CD4-positive, alpha-beta T cell (primary cell): ENCODE measurements around the gene RBFOX1. TPM values are rescaled to one million over a fixed set of nuclear protein-coding genes. Genes with fewer than 3 reads are reported as not detected.

Experiments
- ATAC-seq: fragments of 200-7000 bp; cut with Tn5 transposase; one replicate; pipeline ENCODE4 v1.10.0; 2022; ENCODE audit warnings: mild to moderate bottlenecking; ENCODE audit not compliant: poor library complexity
- CTCF ChIA-PET: fragments of 350-600 bp; sonication (Branson Sonifier 250); formaldehyde crosslinking; loops from one replicate; lab custom pipeline; 2021; ENCODE audit warnings: antibody characterized with exemption, inconsistent platforms; lab: Charles Lee
- POLR2A ChIA-PET: fragments of 350-600 bp; sonication (Branson Sonifier 250); formaldehyde crosslinking; loops from one replicate; lab custom pipeline; 2021; ENCODE audit warnings: antibody characterized with exemption, inconsistent platforms; lab: Charles Lee
- DNase-seq, 14 experiments: peaks; one replicate each; pipeline ENCODE4 v3.0.0-alpha.2; 2013 to 2020; ENCODE audit warnings: mixed read lengths in 2 of 14
- H3K27ac ChIP-seq, 2 donors: one replicate each; pipeline versions ENCODE4 v1.5.1 to v1.7.0; 2013; ENCODE audit warnings: low read length in 2 of 2, low read depth in 1 of 2, mild to moderate bottlenecking in 1 of 2
- H3K27me3 ChIP-seq, 2 experiments: 1 replicate in 1 of 2; 2 replicates in 1 of 2; pipeline versions ENCODE4 v1.6.1 to v1.7.0; 2013; ENCODE audit warnings: low read length in 2 of 2, control low read depth in 1 of 2, mild to moderate bottlenecking in 1 of 2, moderate library complexity in 1 of 2; ENCODE audit not compliant: insufficient read depth in 2 of 2, control insufficient read depth in 1 of 2
- H3K36me3 ChIP-seq: one replicate; pipeline ENCODE4 v1.6.1; 2013; ENCODE audit warnings: low read length, control low read depth; ENCODE audit not compliant: insufficient read depth
- H3K4me1 ChIP-seq: one replicate; pipeline ENCODE4 v1.6.1; 2013; ENCODE audit warnings: low read length, control low read depth; ENCODE audit not compliant: insufficient read depth
- H3K4me3 ChIP-seq: one replicate; pipeline ENCODE4 v1.5.1; 2013; ENCODE audit warnings: mild to moderate bottlenecking, low read length, moderate library complexity
- H3K9me3 ChIP-seq, 2 experiments: 1 replicate in 1 of 2; 2 replicates in 1 of 2; pipeline versions ENCODE4 v1.6.1 to v1.7.0; 2013; ENCODE audit warnings: low read length in 2 of 2, mild to moderate bottlenecking in 2 of 2, control low read depth in 1 of 2, moderate library complexity in 1 of 2; ENCODE audit not compliant: control insufficient read depth in 1 of 2, insufficient read depth in 1 of 2
- H3K27ac Mint-ChIP-seq: one replicate; pipeline ENCODE4 v1.8.0; 2020; ENCODE audit warnings: mixed read lengths
- H3K27me3 Mint-ChIP-seq: one replicate; pipeline ENCODE4 v1.8.0; 2021; ENCODE audit warnings: mixed read lengths
- H3K36me3 Mint-ChIP-seq: one replicate; pipeline ENCODE4 v1.8.0; 2021; ENCODE audit warnings: low read depth, mixed read lengths
- H3K4me1 Mint-ChIP-seq: one replicate; pipeline ENCODE4 v1.8.0; 2021; ENCODE audit warnings: low read depth, mixed read lengths
- H3K4me3 Mint-ChIP-seq: one replicate; pipeline ENCODE4 v1.8.0; 2020; ENCODE audit warnings: mild to moderate bottlenecking, mixed read lengths
- H3K9me3 Mint-ChIP-seq: one replicate; pipeline ENCODE4 v1.8.0; 2020; ENCODE audit warnings: mixed read lengths
- intact Hi-C, 2 experiments: fragments of 100-400 bp; cut with DNase I in 1 of 2; cut with micrococcal nuclease in 1 of 2; formaldehyde crosslinking; loops; one replicate each; pipeline versions ENCODE4 v1.15.1 to v1.9.0; 2023 to 2025; cut with DNase I, micrococcal nuclease
- total RNA-seq, 174 experiments: library from RNA in 2 of 174; stranded (reverse) in 2 of 174; gene quantifications; one replicate each; pipeline ENCODE4 v1.2.3 and lab custom pipeline; 2021 to 2026
- TF ChIP-seq, protein P1 (sequence below): fragments of 200-600 bp; IDR thresholded peaks from one replicate; pipeline ENCODE4 v1.8.0; 2022; ENCODE audit warnings: antibody characterized with exemption, mild to moderate bottlenecking

The RBFOX1 gene
- total RNA-seq, 2 experiments from 2014 or later, result not detected

DNA sequence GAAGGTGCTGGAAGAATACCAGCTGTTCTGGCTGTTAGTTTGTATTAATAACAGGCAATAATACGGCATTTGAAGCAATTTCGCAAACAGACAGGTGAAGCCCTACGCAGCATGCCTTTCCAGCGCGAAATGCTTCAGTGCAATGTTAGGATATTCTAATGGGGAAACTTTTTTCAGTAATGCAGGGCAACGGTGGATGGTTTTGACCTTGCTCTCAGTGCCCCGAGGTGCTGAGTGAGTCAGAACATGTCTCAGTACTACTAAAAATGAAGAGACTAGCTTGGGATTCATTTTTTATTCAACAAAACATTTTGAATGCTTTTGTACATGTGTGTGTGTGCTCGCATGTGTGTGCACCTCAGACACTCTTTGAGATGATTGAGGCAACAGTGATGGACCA is 172.2 kb downstream of the RBFOX1 start:
- no peak overlapping the region for H3K27ac ChIP-seq
- Mint-ChIP-seq H3K27me3 (no peaks in the 10 kb centered on the region), H3K27ac (no peak overlapping the region), H3K36me3 (no peaks in the 10 kb centered on the region), H3K4me1 (no peaks in the 10 kb centered on the region), H3K4me3 (no peak overlapping the region), H3K9me3 (peaks cover 9% of the 10 kb centered on the region)
- POLR2A ChIA-PET, result no interaction called here
- CTCF ChIA-PET, result no interaction called here
- peaks cover 0 to 15% of the 10 kb centered on the region in 2 experiments for H3K9me3 ChIP-seq
- no peak overlapping the region for H3K4me3 ChIP-seq
- ATAC-seq, result no peak
- H3K27me3 ChIP-seq, result no peaks in the 10 kb centered on the region
- TF ChIP-seq, protein P1, sequence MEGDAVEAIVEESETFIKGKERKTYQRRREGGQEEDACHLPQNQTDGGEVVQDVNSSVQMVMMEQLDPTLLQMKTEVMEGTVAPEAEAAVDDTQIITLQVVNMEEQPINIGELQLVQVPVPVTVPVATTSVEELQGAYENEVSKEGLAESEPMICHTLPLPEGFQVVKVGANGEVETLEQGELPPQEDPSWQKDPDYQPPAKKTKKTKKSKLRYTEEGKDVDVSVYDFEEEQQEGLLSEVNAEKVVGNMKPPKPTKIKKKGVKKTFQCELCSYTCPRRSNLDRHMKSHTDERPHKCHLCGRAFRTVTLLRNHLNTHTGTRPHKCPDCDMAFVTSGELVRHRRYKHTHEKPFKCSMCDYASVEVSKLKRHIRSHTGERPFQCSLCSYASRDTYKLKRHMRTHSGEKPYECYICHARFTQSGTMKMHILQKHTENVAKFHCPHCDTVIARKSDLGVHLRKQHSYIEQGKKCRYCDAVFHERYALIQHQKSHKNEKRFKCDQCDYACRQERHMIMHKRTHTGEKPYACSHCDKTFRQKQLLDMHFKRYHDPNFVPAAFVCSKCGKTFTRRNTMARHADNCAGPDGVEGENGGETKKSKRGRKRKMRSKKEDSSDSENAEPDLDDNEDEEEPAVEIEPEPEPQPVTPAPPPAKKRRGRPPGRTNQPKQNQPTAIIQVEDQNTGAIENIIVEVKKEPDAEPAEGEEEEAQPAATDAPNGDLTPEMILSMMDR, result no peak
- H3K36me3 ChIP-seq, result no peaks in the 10 kb centered on the region
- intact Hi-C loops, result no loop called here
- no peak for DNase-seq
- H3K4me1 ChIP-seq, result no peaks in the 10 kb centered on the region

GRCh38 chr16:7505495-7505894 is 172.8 kb downstream of the RBFOX1 start:
- Mint-ChIP-seq H3K4me3 (no peak overlapping the region), H3K36me3 (no peaks in the 10 kb centered on the region), H3K4me1 (no peaks in the 10 kb centered on the region), H3K9me3 (peaks cover 9% of the 10 kb centered on the region), H3K27ac (no peak overlapping the region), H3K27me3 (no peaks in the 10 kb centered on the region)
- no peaks in the 10 kb centered on the region for H3K27me3 ChIP-seq
- peaks cover 0 to 22% of the 10 kb centered on the region in 2 experiments for H3K9me3 ChIP-seq
- no peaks in the 10 kb centered on the region for H3K4me1 ChIP-seq
- ATAC-seq (no peak), DNase-seq (no peak)
- no peak overlapping the region for H3K4me3 ChIP-seq
- TF ChIP-seq, protein P1, result no peak
- H3K36me3 ChIP-seq, result no peaks in the 10 kb centered on the region
- ChIA-PET CTCF (no interaction called here), POLR2A (no interaction called here)
- intact Hi-C loops, result no loop called here
- no peak overlapping the region for H3K27ac ChIP-seq

DNA sequence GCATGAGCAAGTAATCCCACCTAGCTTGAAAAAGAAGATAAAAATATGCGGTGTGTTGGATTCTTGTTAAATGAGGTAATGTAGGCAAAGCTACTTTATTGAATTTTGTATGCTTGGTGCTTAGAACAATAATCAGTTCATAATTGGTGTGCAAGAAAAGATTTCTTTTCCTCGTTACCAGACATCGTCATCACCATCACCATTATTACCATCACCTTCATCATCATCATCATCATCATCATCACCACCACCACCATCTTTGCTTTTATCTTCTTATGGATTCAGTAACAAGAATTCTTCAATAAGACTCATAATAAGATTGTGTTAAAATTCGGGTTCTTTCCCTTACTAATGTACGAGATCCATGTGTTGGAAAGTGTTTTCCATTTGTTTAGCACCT is 173.7 kb downstream of the RBFOX1 start:
- H3K9me3 Mint-ChIP-seq, result peaks cover 6% of the 10 kb centered on the region
- no peak overlapping the region for H3K27ac Mint-ChIP-seq
- no peaks in the 10 kb centered on the region for H3K27me3 Mint-ChIP-seq
- POLR2A ChIA-PET, result no interaction called here
- Histone ChIP-seq H3K4me3 (no peak overlapping the region), H3K27me3 (no peaks in the 10 kb centered on the region), H3K4me1 (no peaks in the 10 kb centered on the region), H3K9me3 (peaks cover 0 to 25% of the 10 kb centered on the region in 2 experiments), H3K36me3 (no peaks in the 10 kb centered on the region), H3K27ac (no peak overlapping the region)
- TF ChIP-seq, protein P1, result no peak
- CTCF ChIA-PET, result no interaction called here
- intact Hi-C loops, result no loop called here
- no peak for ATAC-seq
- DNase-seq, result no peak
- no peaks in the 10 kb centered on the region for H3K4me1 Mint-ChIP-seq
- H3K4me3 Mint-ChIP-seq, result no peak overlapping the region
- H3K36me3 Mint-ChIP-seq, result no peaks in the 10 kb centered on the region
